ENCODE results near the gene CATSPER2.
"Not testable (repeated sequence)": the region's sequence is repeated elsewhere in the genome, so short reads cannot be mapped to it uniquely, and the experiment has no call there.

Gene CATSPER2

GRCh38 chr15:43593328-43594190, 55.1 kb downstream of the CATSPER2 start, which contains the start of gene CKMT1B:
Gene CKMT1B (plus strand): TSS chr15:43594027. CDS start chr15:43594219, 192 bp downstream.
- not testable (repeated sequence) for DNase-seq (ENCODE audit: low read depth)

GRCh38 chr15:43592841-43593240, 55.8 kb downstream of the CATSPER2 start:
- not testable (repeated sequence) for DNase-seq (ENCODE audit: low read depth)

GRCh38 chr15:43589778-43590466, 58.7 kb downstream of the CATSPER2 start, which contains the start of gene PPIP5K1:
Gene PPIP5K1 (minus strand): TSS chr15:43590208. CDS start chr15:43584504, 5,704 bp downstream.
- DNase-seq (ENCODE audit: low read depth): not testable (repeated sequence)
